Muscle of arm (tissue), 14 donors: ENCODE measurements around the gene MKS1. TPM values are rescaled to one million over a fixed set of nuclear protein-coding genes. Genes with fewer than 3 reads are reported as not detected.
A peak's percentile ranks its signal among the peaks of the same experiment; 100 is the strongest.

Experiments used
- DNase-seq: peaks from one replicate; pipeline ENCODE4 v3.0.0-alpha.2; 2013
- long read RNA-seq, 11 donors: transcript quantifications; one replicate each; lab custom pipeline, GENCODE V29; 2026
- polyA plus RNA-seq, 12 donors: library from polyadenylated mRNA; unstranded; fragments of 120-200 nt; gene quantifications; one replicate each; pipeline ENCODE4 v1.2.1, GENCODE V29; 2013; ENCODE audit not compliant: insufficient read length in 12 of 12

MKS1 gene
- 10 to 100 TPM in 11 of 12 donors, not detected in 1; 11.4 to 25.2 (median 16.4) TPM for polyA plus RNA-seq
- long read RNA-seq, donor 1, partial matches to known transcripts: 0 of 3 reads
- long read RNA-seq, donor 1, other reads (novel, unspliced or antisense): 0 of 3 reads
- long read RNA-seq, donor 2, partial matches to known transcripts: 0 of 3 reads
- long read RNA-seq, donor 2, other reads (novel, unspliced or antisense): 0 of 3 reads
- long read RNA-seq, donor 3, partial matches to known transcripts: 0 of 1 reads
- long read RNA-seq, donor 3, other reads (novel, unspliced or antisense): 0 of 1 reads
- long read RNA-seq, donor 4, partial matches to known transcripts: 0 of 1 reads
- long read RNA-seq, donor 4, other reads (novel, unspliced or antisense): 0 of 1 reads
- long read RNA-seq, donor 5, partial matches to known transcripts: 0 of 5 reads
- long read RNA-seq, donor 5, other reads (novel, unspliced or antisense): 0 of 5 reads
- long read RNA-seq, donor 6: 0 reads
- long read RNA-seq, donor 7, partial matches to known transcripts: 0 of 1 reads
- long read RNA-seq, donor 7, other reads (novel, unspliced or antisense): 0 of 1 reads
- long read RNA-seq, donor 8, partial matches to known transcripts: 0 of 3 reads
- long read RNA-seq, donor 8, other reads (novel, unspliced or antisense): 0 of 3 reads
- long read RNA-seq, donor 9, partial matches to known transcripts: 0 of 3 reads
- long read RNA-seq, donor 9, other reads (novel, unspliced or antisense): 0 of 3 reads
- long read RNA-seq, donor 10, partial matches to known transcripts: 0 of 4 reads
- long read RNA-seq, donor 10, other reads (novel, unspliced or antisense): 0 of 4 reads
- long read RNA-seq, donor 11, partial matches to known transcripts: 0 of 2 reads
- long read RNA-seq, donor 11, other reads (novel, unspliced or antisense): 0 of 2 reads

- peak; percentile 95 for DNase-seq
These were observed at the start of gene MKS1 for GRCh38 chr17:58219007-58219788. Gene MKS1 (minus strand): TSS chr17:58219255. CDS start chr17:58219230, 25 bp downstream.

DNA sequence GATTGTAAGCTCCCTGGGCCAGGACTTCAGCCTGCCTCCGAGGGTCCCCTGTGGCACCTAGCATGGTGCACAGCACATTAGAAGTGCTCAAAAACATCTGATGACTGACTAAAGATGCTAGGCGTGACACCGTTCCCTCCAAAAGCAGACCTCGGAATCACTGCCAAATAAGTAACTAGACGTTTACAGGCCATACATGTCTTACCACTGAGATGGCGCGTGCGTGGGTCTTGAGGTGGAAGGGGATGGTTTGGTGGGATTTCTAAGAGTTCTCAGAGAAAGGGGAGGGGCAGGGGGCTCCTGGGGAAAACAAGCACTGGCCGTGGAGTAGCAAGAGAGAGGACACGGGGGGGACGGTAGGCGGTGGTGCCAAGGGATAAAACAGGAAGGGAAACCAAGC, 49.3 kb upstream of the MKS1 start:
- no peak for DNase-seq

DNA sequence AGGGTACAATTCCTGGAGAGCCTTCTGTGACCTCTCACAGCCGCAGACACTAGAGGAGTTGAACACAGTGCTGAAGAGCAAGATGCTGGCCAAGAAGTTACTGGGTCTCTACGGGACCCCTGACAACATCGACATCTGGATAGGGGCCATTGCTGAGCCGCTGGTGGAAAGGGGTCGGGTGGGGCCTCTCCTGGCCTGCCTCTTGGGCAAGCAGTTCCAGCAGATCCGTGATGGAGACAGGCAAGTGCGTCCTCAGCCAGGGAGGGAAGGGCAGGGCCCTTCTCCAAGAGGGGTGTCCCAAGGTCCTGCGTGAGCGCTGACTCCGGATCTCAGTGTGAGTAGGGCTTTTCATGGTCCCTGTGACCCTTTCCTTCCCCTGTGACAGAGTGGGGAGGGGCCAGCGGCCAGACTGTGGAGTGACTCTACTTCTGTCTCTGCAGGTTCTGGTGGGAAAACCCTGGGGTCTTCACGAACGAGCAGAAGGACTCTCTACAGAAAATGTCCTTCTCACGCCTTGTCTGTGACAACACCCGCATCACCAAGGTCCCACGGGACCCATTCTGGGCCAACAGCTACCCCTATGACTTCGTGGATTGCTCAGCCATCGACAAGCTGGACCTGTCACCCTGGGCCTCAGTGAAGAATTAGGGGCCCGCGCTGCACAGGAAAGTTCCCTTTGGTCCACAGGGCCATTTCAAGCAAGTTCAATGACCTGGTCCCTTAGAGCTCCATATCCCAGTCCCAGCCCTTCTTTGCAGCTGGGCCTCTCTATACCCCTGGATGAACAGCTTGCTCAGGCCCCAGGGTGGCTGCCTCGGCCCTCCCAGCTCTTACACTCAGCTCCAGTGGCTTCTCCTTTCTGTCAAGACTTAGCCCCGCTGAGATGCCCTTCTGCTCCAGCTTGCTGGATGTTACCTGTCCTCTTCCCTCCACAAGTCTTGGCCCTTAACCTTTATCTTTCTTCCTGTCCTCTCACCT, 48.6 kb upstream of the MKS1 start:
- no peak for DNase-seq

DNA sequence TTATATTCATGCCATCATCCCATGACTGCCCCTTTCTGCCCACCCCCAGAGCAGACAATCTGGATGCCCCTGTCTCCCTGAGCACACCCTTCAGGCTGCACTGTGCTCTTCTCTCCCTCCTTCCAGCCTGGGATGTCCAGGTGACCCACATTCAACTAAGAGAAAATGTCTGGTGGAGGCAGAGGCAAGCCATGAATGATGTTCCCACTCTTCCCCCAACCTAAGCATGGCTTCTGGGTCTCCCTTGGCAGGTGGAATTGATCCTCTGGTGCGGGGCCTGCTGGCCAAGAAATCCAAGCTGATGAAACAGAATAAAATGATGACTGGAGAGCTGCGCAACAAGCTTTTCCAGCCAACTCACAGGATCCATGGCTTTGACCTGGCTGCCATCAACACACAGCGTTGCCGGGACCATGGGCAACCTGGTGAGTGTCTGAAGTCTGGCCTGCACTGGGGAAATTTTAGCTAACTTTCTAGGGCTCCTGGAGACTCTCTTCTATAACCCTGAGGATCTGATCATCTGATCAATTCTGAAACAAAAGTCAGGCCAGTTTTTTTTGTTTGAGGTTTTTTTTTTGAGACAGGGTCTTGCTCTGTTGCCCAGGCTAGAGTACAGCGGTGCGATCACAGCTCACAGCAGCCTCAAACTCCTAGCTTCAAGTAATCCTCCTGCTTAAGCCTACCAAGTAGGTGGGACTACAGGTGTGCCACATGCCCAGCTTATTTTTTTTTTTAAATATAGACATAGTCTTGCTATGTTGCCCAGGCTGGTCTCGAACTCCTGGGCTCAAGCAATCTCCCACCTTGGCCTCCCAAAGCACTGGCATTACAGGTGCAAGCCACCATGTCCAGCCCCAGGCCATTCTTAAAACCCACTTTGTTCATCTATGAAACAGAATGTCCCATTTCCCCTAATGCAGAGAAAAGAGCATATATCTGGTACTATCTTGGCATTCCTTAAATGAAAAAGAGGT, 47.1 kb upstream of the MKS1 start:
- DNase-seq: no peak

GRCh38 chr17:58265271-58265670, 46.2 kb upstream of the MKS1 start:
- DNase-seq: no peak

- no peak for DNase-seq
These were observed 45.5 kb upstream of the MKS1 start for GRCh38 chr17:58264407-58265103.

DNA sequence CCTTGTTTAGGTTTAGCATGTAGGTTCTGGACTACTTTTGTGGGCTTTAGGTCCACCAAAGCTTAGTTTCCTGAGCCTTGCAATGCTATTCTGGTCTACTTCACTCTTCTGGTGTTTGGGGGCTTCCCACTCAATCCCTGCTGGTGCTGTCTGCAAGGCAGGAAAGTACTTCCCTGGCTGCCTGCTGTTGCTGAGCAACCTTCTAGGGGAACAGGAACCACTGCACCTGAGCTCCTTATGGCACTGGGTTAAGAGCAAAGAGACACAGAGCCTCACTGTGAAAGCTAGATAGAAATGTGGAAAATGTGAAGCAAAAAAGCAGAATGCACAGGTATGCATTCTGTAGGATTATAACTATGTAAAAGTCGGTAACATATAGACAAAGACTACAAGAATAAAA, 44.7 kb upstream of the MKS1 start:
- no peak for DNase-seq

- no peak for DNase-seq
These were observed 43.1 kb upstream of the MKS1 start for GRCh38 chr17:58262149-58262548.

DNA sequence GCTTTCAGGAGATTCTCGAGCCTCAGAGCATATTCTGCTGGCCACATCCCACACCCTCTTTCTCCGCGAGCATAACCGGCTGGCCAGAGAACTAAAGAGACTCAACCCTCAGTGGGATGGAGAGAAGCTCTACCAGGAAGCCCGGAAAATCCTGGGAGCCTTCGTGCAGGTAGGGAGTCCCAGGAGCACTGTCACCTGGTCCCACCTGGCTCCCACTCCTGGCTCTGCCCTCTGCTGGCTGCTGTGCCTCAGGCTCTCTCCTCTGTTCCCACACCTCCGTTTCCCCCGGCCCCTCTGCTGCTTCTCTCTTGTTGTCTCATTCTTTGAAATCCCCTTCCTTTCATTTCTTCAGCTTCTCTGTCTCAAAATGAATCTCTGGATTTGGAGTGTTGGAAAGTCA, 35.7 kb upstream of the MKS1 start:
- no peak for DNase-seq

GRCh38 chr17:58253082-58253481, 34.0 kb upstream of the MKS1 start:
- no peak for DNase-seq

- DNase-seq: no peak
These were observed 33.1 kb upstream of the MKS1 start for GRCh38 chr17:58252141-58252540.

GRCh38 chr17:58250344-58251011, 31.4 kb upstream of the MKS1 start:
- no peak for DNase-seq

DNA sequence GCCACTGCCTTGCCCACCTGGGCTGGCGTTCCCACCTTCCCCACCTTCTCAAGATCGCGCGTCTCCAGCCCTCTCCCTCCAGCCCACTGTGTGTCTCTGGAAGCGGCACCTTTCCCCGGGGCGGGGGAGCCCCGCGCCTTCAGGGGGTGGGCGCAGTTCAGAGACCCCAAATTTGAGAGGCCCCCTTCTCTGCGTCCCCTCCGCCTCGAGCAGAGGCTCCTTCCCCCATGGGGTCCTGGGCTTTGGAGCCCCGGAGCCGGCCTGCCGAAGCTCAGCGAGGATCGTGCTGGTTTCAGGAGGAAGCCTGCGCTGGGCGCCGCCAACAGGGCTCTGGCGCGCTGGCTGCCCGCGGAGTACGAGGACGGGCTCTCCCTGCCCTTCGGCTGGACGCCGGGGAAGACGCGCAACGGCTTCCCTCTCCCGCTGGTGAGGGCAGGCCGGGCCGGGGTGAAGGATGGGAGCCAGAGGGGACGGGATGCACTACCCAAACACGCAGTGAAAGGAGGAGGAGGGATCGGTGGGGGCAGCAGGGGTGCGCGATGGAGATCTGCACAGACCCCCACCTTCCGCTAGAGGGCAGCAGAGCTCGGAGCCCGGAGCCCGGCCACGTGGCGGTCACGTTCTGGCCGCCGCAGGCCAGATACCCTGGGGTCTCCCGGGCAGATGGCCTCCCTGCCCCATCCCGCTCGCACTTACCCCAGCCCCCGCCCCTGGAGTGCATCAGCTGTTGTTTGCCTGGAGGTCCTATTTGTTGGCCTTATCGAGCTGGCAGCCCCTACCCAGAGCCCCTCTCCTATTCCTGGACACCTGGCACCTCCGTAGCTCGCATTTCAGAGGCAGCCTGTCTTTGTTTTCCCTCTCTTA, 30.4 kb upstream of the MKS1 start:
- peak; percentile 75 for DNase-seq

DNA sequence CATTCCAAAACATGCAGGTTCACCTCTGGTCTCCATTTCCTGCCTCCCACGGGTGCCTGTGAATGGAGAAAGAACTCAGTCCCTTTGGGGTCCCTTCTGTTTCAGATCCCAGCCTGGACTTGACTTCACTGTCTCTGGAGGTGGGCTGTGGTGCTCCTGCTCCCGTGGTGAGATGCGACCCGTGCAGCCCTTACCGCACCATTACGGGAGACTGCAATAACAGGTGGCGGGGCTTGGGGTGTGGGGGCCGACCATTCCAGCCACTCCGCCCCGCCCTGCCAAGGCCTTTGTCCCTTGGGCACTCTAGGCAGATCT, 29.9 kb upstream of the MKS1 start:
- DNase-seq: no peak

DNA sequence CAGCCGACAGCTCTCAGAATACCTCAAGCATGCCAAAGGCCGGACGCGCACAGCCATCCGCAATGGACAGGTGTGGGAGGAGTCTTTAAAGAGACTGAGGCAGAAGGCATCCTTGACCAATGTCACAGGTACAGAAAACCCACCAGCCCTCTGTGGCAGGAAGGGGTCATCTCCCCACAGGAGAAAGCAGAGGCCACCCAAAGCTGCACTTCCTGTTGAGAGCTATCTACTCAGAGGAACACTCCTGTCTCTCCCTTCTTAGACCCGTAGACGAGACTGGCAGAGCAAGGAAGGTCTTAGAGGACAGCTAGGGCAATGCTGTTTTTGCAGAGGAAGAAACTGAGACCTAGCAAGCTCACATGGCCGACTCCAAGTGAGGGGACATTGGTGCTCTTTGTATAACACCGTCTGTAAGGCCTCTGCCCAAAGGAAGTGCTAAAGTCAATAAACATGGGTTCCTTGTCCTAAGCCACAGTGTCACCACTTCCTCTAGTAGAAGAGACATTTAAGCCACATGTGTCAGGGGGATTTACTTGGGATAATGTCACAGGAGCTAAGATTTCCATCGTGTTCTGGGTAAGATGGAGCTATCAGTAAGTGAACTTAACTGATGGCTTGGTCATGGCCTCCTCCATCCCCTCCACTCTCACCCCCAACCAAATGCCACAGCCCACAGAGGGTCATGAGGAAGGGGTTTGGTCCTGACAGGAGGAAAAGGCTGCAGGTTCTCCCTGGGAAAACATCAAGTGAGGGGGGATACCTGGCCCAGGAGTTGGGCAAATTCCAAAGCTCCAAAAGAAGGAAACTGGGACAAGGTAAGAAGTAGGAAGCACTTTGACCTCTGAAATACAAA, 28.7 kb upstream of the MKS1 start:
- no peak for DNase-seq

GRCh38 chr17:58246781-58247180, 27.7 kb upstream of the MKS1 start:
- DNase-seq: no peak
